ENCODE measurements around the gene PXDN. TPM values are rescaled to one million over a fixed set of nuclear protein-coding genes. Genes with fewer than 3 reads are reported as not detected.

PXDN gene
- total and polyA plus RNA-seq, 2 donors (not counting 3 experiments of a cell fraction or from before 2014, with no cell fraction given), result 231 to 308 TPM

DNA sequence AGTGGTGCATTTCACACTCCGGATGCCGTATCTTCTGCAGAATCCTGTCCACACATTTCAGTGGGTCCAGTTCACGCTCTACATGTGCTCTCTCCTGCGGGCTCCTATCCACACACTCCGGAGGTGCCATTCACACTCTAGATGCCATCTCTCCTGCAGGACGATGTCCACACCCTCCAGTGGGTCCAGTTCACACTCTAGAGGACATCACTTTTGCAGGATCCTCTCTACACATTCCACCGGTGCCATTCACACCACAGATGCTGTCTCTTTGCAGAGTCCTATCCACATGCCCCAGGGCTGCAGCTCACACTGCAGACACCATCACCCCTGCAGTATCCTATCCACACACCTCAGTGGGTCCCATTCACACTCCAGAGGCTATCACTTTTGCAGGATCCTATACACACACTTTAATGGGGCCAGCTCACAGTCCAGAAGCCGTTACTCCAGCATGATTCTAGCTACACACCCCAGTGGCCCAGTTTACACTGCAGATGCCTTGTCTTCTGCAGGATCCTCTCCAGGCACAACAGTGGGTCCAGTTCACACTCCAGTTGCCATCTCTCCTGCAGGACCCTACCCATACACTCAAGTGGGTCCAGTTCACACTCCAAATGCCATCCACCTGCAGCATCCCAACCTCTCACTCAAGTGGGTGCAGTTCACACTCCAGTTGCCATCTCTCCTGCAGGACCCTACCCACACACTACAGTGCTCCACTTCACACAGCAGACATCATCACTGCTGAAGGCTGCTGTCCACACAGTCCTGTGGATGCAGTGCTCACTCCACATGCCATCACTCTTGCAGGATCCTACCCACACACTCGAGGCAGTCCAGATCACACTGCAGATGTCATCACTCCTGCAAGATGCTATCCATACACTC lies 2.1 kb upstream of the PXDN start:
- Histone ChIP-seq H3K27ac (ENCODE audit: insufficient read depth, low read depth, low read length) (no peak overlapping the region), H3K27me3 (ENCODE audit: control insufficient read depth in 2 of 2, insufficient read depth in 2 of 2, low read length in 2 of 2) (peaks cover 0 to 4% of the 10 kb centered on the region in 2 experiments), H3K9me1 (replicated peaks; ENCODE audit: control insufficient read depth, extremely low read depth, insufficient read depth, low read length) (no peaks in the 10 kb centered on the region), H2AFZ (ENCODE audit: low read depth, low read length) (no peak overlapping the region), H3K36me3 (ENCODE audit: control insufficient read depth in 2 of 2, extremely low read depth in 1 of 2, insufficient read depth in 2 of 2, low read length in 2 of 2) (no peaks in the 10 kb centered on the region), H4K20me1 (replicated peaks; ENCODE audit: control insufficient read depth, extremely low read depth, insufficient read depth, low read length) (no peaks in the 10 kb centered on the region), H3K4me3 (replicated peaks in 1 of 3; ENCODE audit: insufficient read depth in 1 of 3, low read depth in 1 of 3, low read length in 3 of 3) (no peak overlapping the region), H3K4me2 (ENCODE audit: insufficient read depth, low read length) (no peak overlapping the region), H3K79me2 (ENCODE audit: control insufficient read depth, insufficient read depth, low read length) (peaks cover 10% of the 10 kb centered on the region), H3K9me3 (replicated peaks; ENCODE audit: control insufficient read depth, insufficient read depth, low read length) (no peaks in the 10 kb centered on the region), H3K9ac (replicated peaks; ENCODE audit: extremely low read depth, insufficient read depth, low read length) (no peak overlapping the region), H3K4me1 (ENCODE audit: control insufficient read depth, extremely low read depth, insufficient read depth, low read length) (peaks cover 15% of the 10 kb centered on the region)
- TF ChIP-seq GATA2 (IDR thresholded peaks at IDR 0.05; ENCODE audit: insufficient read depth, insufficient read length, low read depth, low read length) (no peak), POLR2AphosphoS5 (IDR thresholded peaks at IDR 0.05; ENCODE audit: insufficient read depth, low read depth, low read length) (no peak), EZH2 (IDR thresholded peaks at IDR 0.05; ENCODE audit: borderline replicate concordance, low read depth, low read length, severe bottlenecking) (no peak), JUN (IDR thresholded peaks at IDR 0.05; ENCODE audit: borderline replicate concordance, insufficient read depth, insufficient read length, low read depth) (no peak), POLR2A (IDR thresholded peaks at IDR 0.05; ENCODE audit: low read depth, low read length) (no peak), MYC (IDR thresholded peaks at IDR 0.05; ENCODE audit: low read depth, low read length) (no peak), FOS (IDR thresholded peaks at IDR 0.05; ENCODE audit: borderline replicate concordance, insufficient read depth, low read length) (no peak)
- TF ChIP-seq, protein P1, sequence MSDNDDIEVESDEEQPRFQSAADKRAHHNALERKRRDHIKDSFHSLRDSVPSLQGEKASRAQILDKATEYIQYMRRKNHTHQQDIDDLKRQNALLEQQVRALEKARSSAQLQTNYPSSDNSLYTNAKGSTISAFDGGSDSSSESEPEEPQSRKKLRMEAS (IDR thresholded peaks at IDR 0.05; ENCODE audit: insufficient read depth, insufficient read length), result no peak
- TF ChIP-seq, protein P2, sequence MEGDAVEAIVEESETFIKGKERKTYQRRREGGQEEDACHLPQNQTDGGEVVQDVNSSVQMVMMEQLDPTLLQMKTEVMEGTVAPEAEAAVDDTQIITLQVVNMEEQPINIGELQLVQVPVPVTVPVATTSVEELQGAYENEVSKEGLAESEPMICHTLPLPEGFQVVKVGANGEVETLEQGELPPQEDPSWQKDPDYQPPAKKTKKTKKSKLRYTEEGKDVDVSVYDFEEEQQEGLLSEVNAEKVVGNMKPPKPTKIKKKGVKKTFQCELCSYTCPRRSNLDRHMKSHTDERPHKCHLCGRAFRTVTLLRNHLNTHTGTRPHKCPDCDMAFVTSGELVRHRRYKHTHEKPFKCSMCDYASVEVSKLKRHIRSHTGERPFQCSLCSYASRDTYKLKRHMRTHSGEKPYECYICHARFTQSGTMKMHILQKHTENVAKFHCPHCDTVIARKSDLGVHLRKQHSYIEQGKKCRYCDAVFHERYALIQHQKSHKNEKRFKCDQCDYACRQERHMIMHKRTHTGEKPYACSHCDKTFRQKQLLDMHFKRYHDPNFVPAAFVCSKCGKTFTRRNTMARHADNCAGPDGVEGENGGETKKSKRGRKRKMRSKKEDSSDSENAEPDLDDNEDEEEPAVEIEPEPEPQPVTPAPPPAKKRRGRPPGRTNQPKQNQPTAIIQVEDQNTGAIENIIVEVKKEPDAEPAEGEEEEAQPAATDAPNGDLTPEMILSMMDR (IDR thresholded peaks at IDR 0.05; ENCODE audit: extremely low read depth in 1 of 2, insufficient read depth in 1 of 2, low read depth in 1 of 2, low read length in 2 of 2), result no peak
- FAIRE-seq, result no peak
- BruUV-seq (replicated peaks), result no TSS peak
- dilution Hi-C loops (cut with MboI; ENCODE audit: extremely low pct_ligation_motif_present, low sequenced_read_pairs), result no loop called here
- no peak for DNase-seq (ENCODE audit: low read depth, low spot score)
- ChIA-PET POLR2A (no interaction called here), CTCF (interaction anchor here (1.1 kb wide), 1 partner anchor 156 kb away, joined by 3 read pairs; no protein-coding TSS in a partner anchor)
- intact Hi-C loops (cut with micrococcal nuclease), result no loop called here
